ENCODE results near the gene CD84.

Gene CD84

GRCh38 chr1:160597705-160598104 is 18.4 kb upstream of the CD84 start:
- no peak for TF ChIP-seq GATA2 (IDR thresholded peaks at IDR 0.05; ENCODE audit: low read depth, low read length)
- TF ChIP-seq GATA3 (IDR thresholded peaks at IDR 0.05; ENCODE audit: low read depth, low read length), result no peak

GRCh38 chr1:160597051-160597450 is 17.8 kb upstream of the CD84 start:
- no peak for TF ChIP-seq GATA3 (IDR thresholded peaks at IDR 0.05; ENCODE audit: low read depth, low read length)

GRCh38 chr1:160590488-160590887 is 11.2 kb upstream of the CD84 start:
- TF ChIP-seq GATA2 (IDR thresholded peaks at IDR 0.05; ENCODE audit: low read depth, low read length) (no peak), GATA3 (IDR thresholded peaks at IDR 0.05; ENCODE audit: low read depth, low read length) (no peak)

GRCh38 chr1:160588468-160588867 is 9.2 kb upstream of the CD84 start:
- TF ChIP-seq GATA2 (IDR thresholded peaks at IDR 0.05; ENCODE audit: low read depth, low read length) (no peak), GATA3 (IDR thresholded peaks at IDR 0.05; ENCODE audit: low read depth, low read length) (no peak)

GRCh38 chr1:160584784-160585183 is 5.5 kb upstream of the CD84 start:
- TF ChIP-seq GATA2 (IDR thresholded peaks at IDR 0.05; ENCODE audit: low read depth, low read length) (no peak), GATA3 (IDR thresholded peaks at IDR 0.05; ENCODE audit: low read depth, low read length) (no peak)

- TF ChIP-seq GATA3 (IDR thresholded peaks at IDR 0.05; ENCODE audit: low read depth, low read length), result no peak
- no peak for TF ChIP-seq GATA2 (IDR thresholded peaks at IDR 0.05; ENCODE audit: low read depth, low read length)
Observed at GRCh38 chr1:160581961-160582360, 2.7 kb upstream of the CD84 start.

GRCh38 chr1:160580221-160580812 is 1.0 kb upstream of the CD84 start:
- TF ChIP-seq GATA3 (IDR thresholded peaks at IDR 0.05; ENCODE audit: low read depth, low read length) (no peak), GATA2 (IDR thresholded peaks at IDR 0.05; ENCODE audit: low read depth, low read length) (no peak)

- no peak for TF ChIP-seq GATA3 (IDR thresholded peaks at IDR 0.05; ENCODE audit: low read depth, low read length)
- no peak for TF ChIP-seq GATA2 (IDR thresholded peaks at IDR 0.05; ENCODE audit: low read depth, low read length)
Observed at GRCh38 chr1:160578525-160579191, 638 bp downstream of the CD84 start.

- TF ChIP-seq GATA3 (IDR thresholded peaks at IDR 0.05; ENCODE audit: low read depth, low read length) (no peak), GATA2 (IDR thresholded peaks at IDR 0.05; ENCODE audit: low read depth, low read length) (no peak)
Observed at GRCh38 chr1:160578175-160578524, 1.1 kb downstream of the CD84 start.

GRCh38 chr1:160577671-160578070 is 1.6 kb downstream of the CD84 start:
- TF ChIP-seq GATA3 (IDR thresholded peaks at IDR 0.05; ENCODE audit: low read depth, low read length) (no peak), GATA2 (IDR thresholded peaks at IDR 0.05; ENCODE audit: low read depth, low read length) (no peak)

GRCh38 chr1:160576884-160577283 is 2.4 kb downstream of the CD84 start:
- TF ChIP-seq GATA3 (IDR thresholded peaks at IDR 0.05; ENCODE audit: low read depth, low read length) (no peak), GATA2 (IDR thresholded peaks at IDR 0.05; ENCODE audit: low read depth, low read length) (no peak)

- TF ChIP-seq GATA2 (IDR thresholded peaks at IDR 0.05; ENCODE audit: low read depth, low read length) (no peak), GATA3 (IDR thresholded peaks at IDR 0.05; ENCODE audit: low read depth, low read length) (no peak)
Observed at GRCh38 chr1:160576390-160576789, 2.9 kb downstream of the CD84 start.

GRCh38 chr1:160575112-160575664 is 4.1 kb downstream of the CD84 start:
- TF ChIP-seq GATA3 (IDR thresholded peaks at IDR 0.05; ENCODE audit: low read depth, low read length) (no peak), GATA2 (IDR thresholded peaks at IDR 0.05; ENCODE audit: low read depth, low read length) (no peak)

GRCh38 chr1:160570840-160571239 is 8.5 kb downstream of the CD84 start:
- TF ChIP-seq GATA3 (IDR thresholded peaks at IDR 0.05; ENCODE audit: low read depth, low read length) (no peak), GATA2 (IDR thresholded peaks at IDR 0.05; ENCODE audit: low read depth, low read length) (no peak)

GRCh38 chr1:160569806-160570205 is 9.5 kb downstream of the CD84 start:
- TF ChIP-seq GATA2 (IDR thresholded peaks at IDR 0.05; ENCODE audit: low read depth, low read length) (no peak), GATA3 (IDR thresholded peaks at IDR 0.05; ENCODE audit: low read depth, low read length) (no peak)
